Activated CD4-positive, CD25-positive, alpha-beta regulatory T cell treated with anti-CD3 and anti-CD28 coated beads, Interleukin-2, amount 50 U/mL, for 72 hours (primary cell): ENCODE data around the gene SGIP1.
"Not testable (repeated sequence)": the region's sequence is repeated elsewhere in the genome, so short reads cannot be mapped to it uniquely, and the experiment has no call there.

ENCODE experiments used
- DNase-seq: peaks from one replicate; pipeline ENCODE4 v3.0.0; 2021

SGIP1 gene

GRCh38 chr1:66685265-66685664, 151.3 kb downstream of the SGIP1 start:
- DNase-seq: no peak

GRCh38 chr1:66685670-66686069, 151.7 kb downstream of the SGIP1 start:
- DNase-seq: no peak

- no peak for DNase-seq
Observed at GRCh38 chr1:66686406-66686805, 152.5 kb downstream of the SGIP1 start.

- DNase-seq: no peak
Observed at GRCh38 chr1:66687358-66687757, 153.4 kb downstream of the SGIP1 start.

- DNase-seq: no peak
Observed at GRCh38 chr1:66690666-66691381, 156.9 kb downstream of the SGIP1 start.

- DNase-seq: no peak
Observed at GRCh38 chr1:66692681-66693080, 158.7 kb downstream of the SGIP1 start.

- no peak for DNase-seq
Observed at GRCh38 chr1:66693856-66694255, 159.9 kb downstream of the SGIP1 start.

GRCh38 chr1:66695116-66695515, 161.2 kb downstream of the SGIP1 start:
- no peak for DNase-seq

- DNase-seq: no peak
Observed at GRCh38 chr1:66696771-66697170, 162.8 kb downstream of the SGIP1 start.

- no peak for DNase-seq
Observed at GRCh38 chr1:66699213-66699612, 165.3 kb downstream of the SGIP1 start.

- DNase-seq: no peak
Observed at GRCh38 chr1:66704177-66704875, 170.4 kb downstream of the SGIP1 start.

- DNase-seq: no peak
Observed at GRCh38 chr1:66705110-66705509, 171.2 kb downstream of the SGIP1 start.

GRCh38 chr1:66711420-66711819, 177.5 kb downstream of the SGIP1 start:
- DNase-seq: no peak

GRCh38 chr1:66712839-66713238, 178.9 kb downstream of the SGIP1 start:
- DNase-seq: no peak

- DNase-seq: no peak
Observed at GRCh38 chr1:66723985-66724384, 190.0 kb downstream of the SGIP1 start.

GRCh38 chr1:66725885-66726665, 192.1 kb downstream of the SGIP1 start:
- DNase-seq: peak; percentile 31

- no peak for DNase-seq
Observed at GRCh38 chr1:66728021-66728420, 194.1 kb downstream of the SGIP1 start.

GRCh38 chr1:66728716-66729115, 194.8 kb downstream of the SGIP1 start:
- not testable (repeated sequence) for DNase-seq

- no peak for DNase-seq
Observed at GRCh38 chr1:66729119-66729518, 195.2 kb downstream of the SGIP1 start.

GRCh38 chr1:66729523-66729922, 195.6 kb downstream of the SGIP1 start:
- no peak for DNase-seq

GRCh38 chr1:66730462-66730861, 196.5 kb downstream of the SGIP1 start:
- DNase-seq: no peak

- DNase-seq: no peak
Observed at GRCh38 chr1:66731170-66731865, 197.4 kb downstream of the SGIP1 start.
